K562 (cell line): ENCODE measurements around the gene KLHL18. TPM values are rescaled to one million over a fixed set of nuclear protein-coding genes. Genes with fewer than 3 reads are reported as not detected.

Source experiments
- CTCFL ChIP-seq: IDR thresholded peaks from 2 replicates; pipeline ENCODE4 v1.6.1; 2011; ENCODE audit warnings: borderline replicate concordance, low read depth, mild to moderate bottlenecking, moderate library complexity, low read length; ENCODE audit not compliant: insufficient read depth, poor library complexity, severe bottlenecking
- ESRRB ChIP-seq: fragments of 250-450 bp; sonication (Bioruptor Pico); IDR thresholded peaks from 2 replicates; pipeline ENCODE4 v1.5.0; 2020; ENCODE audit warnings: mild to moderate bottlenecking, moderate library complexity, borderline replicate concordance
- ETV5 ChIP-seq: sonication (generic); formaldehyde crosslinking; IDR thresholded peaks from 2 replicates; pipeline ENCODE4 v1.4.0; 2020; ENCODE audit warnings: low read depth, mild to moderate bottlenecking, missing genetic modification reagents
- FOXK1 ChIP-seq: sonication (generic); formaldehyde crosslinking; IDR thresholded peaks from 2 replicates; pipeline ENCODE4 v1.8.0; 2022; ENCODE audit warnings: missing genetic modification reagents, mild to moderate bottlenecking, borderline replicate concordance
- GMEB1 ChIP-seq: fragments of 250-450 bp; sonication (Bioruptor Pico); IDR thresholded peaks from 2 replicates; pipeline ENCODE4 v1.4.0; 2020; ENCODE audit warnings: mild to moderate bottlenecking
- HDAC3 ChIP-seq: fragments of 450-650 bp; IDR thresholded peaks from 2 replicates; pipeline ENCODE4 v1.6.1; 2018; ENCODE audit warnings: borderline replicate concordance, mild to moderate bottlenecking, moderate library complexity; ENCODE audit not compliant: partially characterized antibody
- HIVEP1 ChIP-seq: fragments of 250-450 bp; sonication (Bioruptor Pico); IDR thresholded peaks from 2 replicates; pipeline ENCODE4 v1.4.0; 2020; ENCODE audit warnings: mild to moderate bottlenecking
- IRF2 ChIP-seq: sonication (generic); formaldehyde crosslinking; IDR thresholded peaks from 2 replicates; pipeline ENCODE4 v1.8.1; 2022; ENCODE audit warnings: mild to moderate bottlenecking, missing genetic modification reagents
- KLF1 ChIP-seq: fragments of 450-650 bp; IDR thresholded peaks from 2 replicates; pipeline ENCODE4 v1.6.1; 2016; ENCODE audit warnings: missing genetic modification characterization, missing compliant biosample characterization
- L3MBTL2 ChIP-seq: fragments of 450-650 bp; IDR thresholded peaks from 2 replicates; pipeline ENCODE4 v1.6.1; 2016; ENCODE audit warnings: mild to moderate bottlenecking, moderate library complexity
- MTA2 ChIP-seq: fragments of 450-650 bp; IDR thresholded peaks from 2 replicates; pipeline ENCODE4 v1.6.1; 2016; ENCODE audit warnings: low read depth
- PHF8 ChIP-seq: fragments of 200-600 bp; sonication (generic); IDR thresholded peaks from 2 replicates; pipeline ENCODE4 v1.6.1; 2012; ENCODE audit warnings: mixed run types, mild to moderate bottlenecking, inconsistent platforms, low read length, moderate library complexity, borderline replicate concordance
- POU5F1 ChIP-seq: fragments of 150-350 bp; IDR thresholded peaks from 2 replicates; pipeline ENCODE4 v1.6.1; 2014; ENCODE audit warnings: borderline replicate concordance, low read length, low read depth, mild to moderate bottlenecking; ENCODE audit not compliant: partially characterized antibody
- SMARCA5 ChIP-seq: fragments of 450-650 bp; IDR thresholded peaks from 2 replicates; pipeline ENCODE4 v1.6.1; 2016
- SRSF9 ChIP-seq: fragments of 200-400 bp; formaldehyde crosslinking; IDR thresholded peaks from 2 replicates; pipeline ENCODE4 v1.6.1; 2017; ENCODE audit warnings: low read depth, low read length, borderline replicate concordance
- ZBTB1 ChIP-seq: sonication (generic); formaldehyde crosslinking; IDR thresholded peaks from 2 replicates; pipeline ENCODE4 v1.8.1; 2023; ENCODE audit warnings: missing genetic modification reagents, low read depth, mild to moderate bottlenecking, borderline replicate concordance
- ZBTB17 ChIP-seq: fragments of 450-650 bp; formaldehyde crosslinking; IDR thresholded peaks from 2 replicates; pipeline ENCODE4 v1.4.0; 2020; ENCODE audit warnings: mild to moderate bottlenecking
- ZBTB8A ChIP-seq: fragments of 450-650 bp; IDR thresholded peaks from 2 replicates; pipeline ENCODE4 v1.6.1; 2018; ENCODE audit warnings: mild to moderate bottlenecking, moderate library complexity; ENCODE audit not compliant: partially characterized antibody
- ZNF436 ChIP-seq: fragments of 250-450, 450-650 bp; sonication (Bioruptor Pico); formaldehyde crosslinking; IDR thresholded peaks from 2 replicates; pipeline ENCODE4 v1.7.0; 2020; ENCODE audit warnings: mild to moderate bottlenecking
- ZNF75A ChIP-seq: fragments of 450-650 bp; formaldehyde crosslinking; IDR thresholded peaks from 2 replicates; pipeline ENCODE4 v1.4.0; 2020; ENCODE audit warnings: mild to moderate bottlenecking
- polyA plus RNA-seq, 8 experiments: library from polyadenylated mRNA; depleted of rRNA in 4 of 8; stranded (reverse) in 5 of 8; unstranded in 3 of 8; fragments of >200 nt; fragmentation: Nextera tagmentation in 2 of 8; fragmentation: Illumina TruSeq in 1 of 8; extraction: Ambion mirVana in 2 of 8; extraction: Trizol in 1 of 8; gene quantifications; 2 replicates each; pipeline versions ENCODE4 v1.2.1 to v1.2.3, GENCODE V29; 2011 to 2014; ENCODE audit warnings: inconsistent platforms in 1 of 8, missing spikeins in 1 of 8
- total RNA-seq, 7 experiments: library from RNA; depleted of rRNA in 6 of 7; stranded (reverse); fragments of >200 nt in 6 of 7; fragmentation: Illumina TruSeq in 2 of 7; extraction: Trizol in 2 of 7; gene quantifications; 2 replicates each; pipeline versions ENCODE4 v1.2.1 to v1.2.3, GENCODE V29; 2011 to 2021; ENCODE audit warnings: low replicate concordance in 1 of 7
- TF ChIP-seq, protein P1 (sequence below), 2 experiments: fragments of 450-650 bp in 1 of 2; IDR thresholded peaks; 2 replicates each; pipeline ENCODE4 v1.6.1; 2011 to 2017; ENCODE audit warnings: low read depth in 2 of 2, antibody characterized with exemption in 1 of 2, borderline replicate concordance in 1 of 2, low read length in 1 of 2, mild to moderate bottlenecking in 1 of 2, mixed read lengths in 1 of 2; ENCODE audit not compliant: control insufficient read depth in 1 of 2

The KLHL18 gene
- total and polyA plus RNA-seq, 9 of the 15 experiments (the other 6 are each of a cell fraction or from before 2014, with no cell fraction given) = 26.7 to 97.5 (median 48.7) TPM

DNA sequence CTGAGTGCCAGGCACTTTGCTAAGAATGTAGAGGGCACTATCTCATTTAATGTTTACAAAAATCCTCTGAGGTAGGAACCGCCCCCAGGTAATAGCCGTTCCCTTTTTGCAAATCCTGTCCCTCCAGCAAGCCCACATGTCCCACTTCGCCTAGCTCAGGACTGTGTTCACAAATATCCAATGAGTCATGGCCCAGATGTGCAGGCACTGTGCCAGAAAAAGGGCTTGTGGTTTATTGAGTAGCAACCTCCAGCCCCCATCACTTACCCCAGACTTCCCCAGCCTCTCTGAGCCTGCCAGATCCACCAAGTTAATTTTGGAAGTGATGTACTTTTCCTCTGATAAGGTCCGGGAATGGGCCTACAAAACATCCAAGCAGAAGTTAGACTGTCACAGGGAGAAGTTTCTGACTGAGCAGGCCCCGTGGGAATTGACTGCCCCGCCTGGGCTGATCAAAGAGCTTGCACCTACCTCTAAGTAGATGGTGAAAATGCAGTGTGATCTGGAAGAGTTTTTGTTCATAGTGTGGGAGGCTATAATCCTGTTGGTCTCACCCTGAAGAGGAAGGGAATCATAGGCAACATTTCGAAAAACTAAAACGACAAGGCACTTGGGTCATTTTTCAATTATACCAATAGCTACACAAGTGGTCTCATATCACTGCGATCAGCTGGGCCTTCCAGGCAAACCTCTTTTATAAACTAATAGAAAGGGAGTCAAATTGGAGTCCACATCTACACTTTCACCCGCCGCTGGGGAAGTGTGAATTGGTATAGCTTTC is 15.8 kb upstream of the KLHL18 start (continued):
- TF ChIP-seq, protein P1, sequence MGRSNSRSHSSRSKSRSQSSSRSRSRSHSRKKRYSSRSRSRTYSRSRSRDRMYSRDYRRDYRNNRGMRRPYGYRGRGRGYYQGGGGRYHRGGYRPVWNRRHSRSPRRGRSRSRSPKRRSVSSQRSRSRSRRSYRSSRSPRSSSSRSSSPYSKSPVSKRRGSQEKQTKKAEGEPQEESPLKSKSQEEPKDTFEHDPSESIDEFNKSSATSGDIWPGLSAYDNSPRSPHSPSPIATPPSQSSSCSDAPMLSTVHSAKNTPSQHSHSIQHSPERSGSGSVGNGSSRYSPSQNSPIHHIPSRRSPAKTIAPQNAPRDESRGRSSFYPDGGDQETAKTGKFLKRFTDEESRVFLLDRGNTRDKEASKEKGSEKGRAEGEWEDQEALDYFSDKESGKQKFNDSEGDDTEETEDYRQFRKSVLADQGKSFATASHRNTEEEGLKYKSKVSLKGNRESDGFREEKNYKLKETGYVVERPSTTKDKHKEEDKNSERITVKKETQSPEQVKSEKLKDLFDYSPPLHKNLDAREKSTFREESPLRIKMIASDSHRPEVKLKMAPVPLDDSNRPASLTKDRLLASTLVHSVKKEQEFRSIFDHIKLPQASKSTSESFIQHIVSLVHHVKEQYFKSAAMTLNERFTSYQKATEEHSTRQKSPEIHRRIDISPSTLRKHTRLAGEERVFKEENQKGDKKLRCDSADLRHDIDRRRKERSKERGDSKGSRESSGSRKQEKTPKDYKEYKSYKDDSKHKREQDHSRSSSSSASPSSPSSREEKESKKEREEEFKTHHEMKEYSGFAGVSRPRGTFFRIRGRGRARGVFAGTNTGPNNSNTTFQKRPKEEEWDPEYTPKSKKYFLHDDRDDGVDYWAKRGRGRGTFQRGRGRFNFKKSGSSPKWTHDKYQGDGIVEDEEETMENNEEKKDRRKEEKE (IDR thresholded peaks at IDR 0.05; ENCODE audit: borderline replicate concordance in 1 of 2, control insufficient read depth in 1 of 2, low read depth in 2 of 2, low read length in 1 of 2) = no peak
- no peak for TF ChIP-seq ZNF436 (CRISPR knock-in tag)
- no peak for TF ChIP-seq CTCFL
- TF ChIP-seq SMARCA5 = no peak
- no peak for TF ChIP-seq ZBTB17 (CRISPR knock-in tag)
- TF ChIP-seq IRF2 = no peak
- peak; percentile 71 for TF ChIP-seq L3MBTL2
- peak; percentile 47 for TF ChIP-seq MTA2
- no peak for TF ChIP-seq ESRRB
- no peak for TF ChIP-seq HDAC3
- TF ChIP-seq ZNF75A (CRISPR knock-in tag) = no peak
- no peak for TF ChIP-seq KLF1 (tag)
- TF ChIP-seq ZBTB1 = no peak
- no peak for TF ChIP-seq GMEB1
- no peak for TF ChIP-seq PHF8
- no peak for TF ChIP-seq ZBTB8A
- no peak for TF ChIP-seq HIVEP1
- no peak for TF ChIP-seq ETV5
- no peak for TF ChIP-seq FOXK1 (CRISPR knock-in tag)
- TF ChIP-seq POU5F1 = no peak
- no peak for TF ChIP-seq SRSF9
